ENCODE results near the gene WSCD1.

DNA sequence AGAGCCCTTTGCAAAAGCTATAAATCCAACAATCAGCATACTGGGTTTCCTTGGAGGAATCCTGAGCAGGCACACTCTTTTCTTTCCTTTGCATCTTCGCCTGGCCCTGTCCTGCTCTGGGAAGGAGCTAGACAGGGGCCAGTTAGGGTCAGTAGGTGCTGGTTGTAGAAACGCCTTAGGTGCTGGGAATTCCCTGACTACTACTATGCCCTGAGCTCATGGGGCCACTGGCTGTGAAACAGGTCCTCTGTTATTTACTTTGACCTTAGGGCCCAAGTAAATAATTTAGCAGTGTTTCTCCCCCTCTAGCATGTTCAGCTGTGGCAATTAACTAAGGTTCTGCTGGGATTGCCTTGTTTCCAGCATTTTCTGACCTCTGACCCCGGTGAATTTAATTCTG, 15.8 kb upstream of the WSCD1 start:
- TF ChIP-seq, protein P1, sequence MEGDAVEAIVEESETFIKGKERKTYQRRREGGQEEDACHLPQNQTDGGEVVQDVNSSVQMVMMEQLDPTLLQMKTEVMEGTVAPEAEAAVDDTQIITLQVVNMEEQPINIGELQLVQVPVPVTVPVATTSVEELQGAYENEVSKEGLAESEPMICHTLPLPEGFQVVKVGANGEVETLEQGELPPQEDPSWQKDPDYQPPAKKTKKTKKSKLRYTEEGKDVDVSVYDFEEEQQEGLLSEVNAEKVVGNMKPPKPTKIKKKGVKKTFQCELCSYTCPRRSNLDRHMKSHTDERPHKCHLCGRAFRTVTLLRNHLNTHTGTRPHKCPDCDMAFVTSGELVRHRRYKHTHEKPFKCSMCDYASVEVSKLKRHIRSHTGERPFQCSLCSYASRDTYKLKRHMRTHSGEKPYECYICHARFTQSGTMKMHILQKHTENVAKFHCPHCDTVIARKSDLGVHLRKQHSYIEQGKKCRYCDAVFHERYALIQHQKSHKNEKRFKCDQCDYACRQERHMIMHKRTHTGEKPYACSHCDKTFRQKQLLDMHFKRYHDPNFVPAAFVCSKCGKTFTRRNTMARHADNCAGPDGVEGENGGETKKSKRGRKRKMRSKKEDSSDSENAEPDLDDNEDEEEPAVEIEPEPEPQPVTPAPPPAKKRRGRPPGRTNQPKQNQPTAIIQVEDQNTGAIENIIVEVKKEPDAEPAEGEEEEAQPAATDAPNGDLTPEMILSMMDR (IDR thresholded peaks at IDR 0.05), result no peak
- TF ChIP-seq POLR2A (IDR thresholded peaks at IDR 0.05) (no peak), EP300 (IDR thresholded peaks at IDR 0.05) (no peak)
